Kidney epithelial cell (primary cell): ENCODE results near the gene ADM5. TPM values are rescaled to one million over a fixed set of nuclear protein-coding genes. Genes with fewer than 3 reads are reported as not detected.

ENCODE experiments used
- DNase-seq: peaks from one replicate; pipeline ENCODE4 v3.0.0-alpha.2; 2010; ENCODE audit warnings: low read depth
- H3K27me3 ChIP-seq: 2 replicates; pipeline ENCODE4 v1.6.0; 2011; ENCODE audit warnings: low read length; ENCODE audit not compliant: control insufficient read depth, insufficient read depth
- H3K36me3 ChIP-seq: 2 replicates; pipeline ENCODE4 v1.5.1; 2011; ENCODE audit warnings: low read length; ENCODE audit not compliant: control insufficient read depth, insufficient read depth
- H3K4me3 ChIP-seq: 2 replicates; pipeline ENCODE4 v1.5.1; 2011; ENCODE audit warnings: low read depth, mild to moderate bottlenecking, control low read depth, low read length
- total RNA-seq: library from RNA; depleted of rRNA; stranded (reverse); fragments of >200 nt; gene quantifications from 2 replicates; pipeline ENCODE4 v1.2.3, GENCODE V29; 2015
- TF ChIP-seq, protein P1 (sequence below): IDR thresholded peaks from 2 replicates; pipeline ENCODE4 v1.5.1; 2011; ENCODE audit warnings: mild to moderate bottlenecking, moderate library complexity, low read length, control low read depth, inconsistent platforms; ENCODE audit not compliant: insufficient read depth, poor library complexity, severe bottlenecking

Gene ADM5
- total RNA-seq, 1 donor from 2014 or later, result 1.0 TPM

- H3K27me3 ChIP-seq, result no peaks in the 10 kb centered on the region
- TF ChIP-seq, protein P1, sequence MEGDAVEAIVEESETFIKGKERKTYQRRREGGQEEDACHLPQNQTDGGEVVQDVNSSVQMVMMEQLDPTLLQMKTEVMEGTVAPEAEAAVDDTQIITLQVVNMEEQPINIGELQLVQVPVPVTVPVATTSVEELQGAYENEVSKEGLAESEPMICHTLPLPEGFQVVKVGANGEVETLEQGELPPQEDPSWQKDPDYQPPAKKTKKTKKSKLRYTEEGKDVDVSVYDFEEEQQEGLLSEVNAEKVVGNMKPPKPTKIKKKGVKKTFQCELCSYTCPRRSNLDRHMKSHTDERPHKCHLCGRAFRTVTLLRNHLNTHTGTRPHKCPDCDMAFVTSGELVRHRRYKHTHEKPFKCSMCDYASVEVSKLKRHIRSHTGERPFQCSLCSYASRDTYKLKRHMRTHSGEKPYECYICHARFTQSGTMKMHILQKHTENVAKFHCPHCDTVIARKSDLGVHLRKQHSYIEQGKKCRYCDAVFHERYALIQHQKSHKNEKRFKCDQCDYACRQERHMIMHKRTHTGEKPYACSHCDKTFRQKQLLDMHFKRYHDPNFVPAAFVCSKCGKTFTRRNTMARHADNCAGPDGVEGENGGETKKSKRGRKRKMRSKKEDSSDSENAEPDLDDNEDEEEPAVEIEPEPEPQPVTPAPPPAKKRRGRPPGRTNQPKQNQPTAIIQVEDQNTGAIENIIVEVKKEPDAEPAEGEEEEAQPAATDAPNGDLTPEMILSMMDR, result no peak
- no peak overlapping the region for H3K4me3 ChIP-seq
- DNase-seq, result no peak
- peaks cover 4% of the 10 kb centered on the region for H3K36me3 ChIP-seq
These were observed 26.2 kb upstream of the ADM5 start for GRCh38 chr19:49663224-49663623.

DNA sequence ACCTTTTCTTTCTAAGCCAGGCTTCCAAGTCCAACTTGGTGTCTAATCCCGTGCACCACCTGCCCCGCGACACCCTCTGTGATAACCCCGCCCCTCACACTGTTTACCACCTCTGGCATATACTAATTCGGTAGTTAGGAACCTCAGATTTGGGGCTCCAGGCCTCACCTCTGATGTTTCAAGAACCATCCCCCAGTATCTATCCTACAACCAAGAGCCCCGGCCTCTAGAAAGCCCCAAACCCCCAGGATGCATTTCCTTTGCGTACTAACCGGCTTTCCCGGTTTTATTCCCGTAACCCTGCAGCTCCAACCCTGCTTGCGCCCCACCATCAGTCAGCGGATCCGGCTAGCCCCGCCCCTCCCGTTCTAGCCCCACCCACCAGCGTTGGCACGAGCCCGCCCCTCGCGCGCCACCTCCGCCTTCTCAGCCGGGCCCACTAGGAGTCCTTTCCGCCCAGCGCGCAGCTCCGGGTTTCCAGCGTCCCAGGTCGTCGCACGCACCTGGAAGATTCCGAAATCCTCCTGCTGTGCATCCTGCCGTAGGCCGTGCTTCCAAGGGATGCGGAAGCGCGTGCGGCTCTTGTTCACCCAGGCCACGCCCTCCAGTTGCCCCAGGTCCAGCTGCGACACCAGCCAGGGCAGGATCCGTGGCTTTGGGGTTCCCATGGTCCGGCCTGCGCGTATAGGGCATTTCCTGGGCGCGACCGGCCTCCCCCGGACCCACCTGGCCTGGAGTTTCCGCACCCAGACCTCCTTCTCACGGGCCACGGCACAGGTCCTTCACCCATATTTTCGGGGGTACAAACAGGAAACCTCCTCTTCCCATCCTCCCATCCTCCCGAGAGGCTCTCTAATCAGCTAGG, 25.0 kb upstream of the ADM5 start:
- no peak for DNase-seq
- TF ChIP-seq, protein P1, result peak; percentile 7

GRCh38 chr19:49665036-49665350, 24.4 kb upstream of the ADM5 start:
- DNase-seq, result no peak
- TF ChIP-seq, protein P1, result no peak
- H3K4me3 ChIP-seq, result peak overlapping the region; percentile 84
- no peaks in the 10 kb centered on the region for H3K27me3 ChIP-seq
- H3K36me3 ChIP-seq, result no peaks in the 10 kb centered on the region

More for the DNA sequence above, 25.0 kb upstream of the ADM5 start:
- Histone ChIP-seq H3K36me3 (peaks cover 2% of the 10 kb centered on the region), H3K27me3 (no peaks in the 10 kb centered on the region), H3K4me3 (peak overlapping the region; percentile 84)

- TF ChIP-seq, protein P1, result no peak
- no peaks in the 10 kb centered on the region for H3K27me3 ChIP-seq
- peak; percentile 90 for DNase-seq
- peak within 1 kb of the TSS; percentile 84 for H3K4me3 ChIP-seq
- no peaks in the 10 kb centered on the region for H3K36me3 ChIP-seq
These were observed 23.9 kb upstream of the ADM5 start, which contains the start of the genes BCL2L12 and IRF3 for GRCh38 chr19:49665351-49666119. BCL2L12 (plus strand) TSS chr19:49665933; CDS start chr19:49666693, 760 bp downstream. IRF3 (minus strand) TSS chr19:49665857; CDS start chr19:49664838, 1,019 bp downstream.

DNA sequence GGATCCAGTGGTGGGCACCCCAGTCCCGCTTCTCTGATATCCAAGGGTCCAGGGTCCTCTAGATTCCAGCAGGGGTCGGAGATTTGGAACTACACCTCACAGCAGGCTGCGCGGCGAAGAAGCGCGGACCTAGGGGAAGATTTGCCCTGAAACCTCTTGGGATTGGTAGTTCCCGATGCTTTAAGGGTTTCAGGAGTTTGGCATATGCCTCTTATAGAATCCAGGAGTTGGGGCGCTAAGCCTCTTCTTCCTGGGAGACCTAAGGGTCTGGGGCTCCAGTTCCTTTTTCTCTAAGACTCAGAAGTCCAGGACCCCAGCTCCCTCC, 23.3 kb upstream of the ADM5 start:
- Histone ChIP-seq H3K27me3 (no peaks in the 10 kb centered on the region), H3K36me3 (no peaks in the 10 kb centered on the region), H3K4me3 (peak overlapping the region; percentile 84)
- TF ChIP-seq, protein P1, result no peak
- no peak for DNase-seq
